ENCODE data around the gene MPP2. TPM values are rescaled to one million over a fixed set of nuclear protein-coding genes. Genes with fewer than 3 reads are reported as not detected.

Gene MPP2
- total and polyA plus RNA-seq, 2 donors (not counting 3 experiments of a cell fraction or from before 2014, with no cell fraction given): 1.4 to 1.6 TPM

DNA sequence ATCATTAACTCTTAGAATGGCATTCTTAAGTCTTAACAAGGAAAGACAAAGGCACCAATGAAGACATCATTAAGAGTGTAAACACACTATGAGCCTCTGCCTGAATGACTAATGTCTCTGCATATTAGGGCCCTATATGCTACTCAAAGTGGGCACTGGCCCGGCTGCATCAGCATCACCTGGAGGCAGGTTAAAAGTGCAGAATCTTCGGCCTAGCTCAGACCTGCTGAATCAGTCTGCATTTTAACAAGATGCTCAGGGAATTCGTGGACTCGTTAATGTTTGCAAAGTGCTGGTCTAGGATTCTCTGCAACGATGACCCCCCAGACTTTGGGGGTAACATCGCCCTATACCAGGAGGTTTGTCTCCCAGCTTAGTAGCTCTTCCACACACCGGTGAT lies 81.1 kb downstream of the MPP2 start:
- no peak for DNase-seq (ENCODE audit: low read depth, low spot score)
- no peak for TF ChIP-seq FOS (IDR thresholded peaks at IDR 0.05; ENCODE audit: borderline replicate concordance, insufficient read depth, low read length)
- no peak for TF ChIP-seq POLR2AphosphoS5 (IDR thresholded peaks at IDR 0.05; ENCODE audit: insufficient read depth, low read depth, low read length)
- TF ChIP-seq, protein P1, sequence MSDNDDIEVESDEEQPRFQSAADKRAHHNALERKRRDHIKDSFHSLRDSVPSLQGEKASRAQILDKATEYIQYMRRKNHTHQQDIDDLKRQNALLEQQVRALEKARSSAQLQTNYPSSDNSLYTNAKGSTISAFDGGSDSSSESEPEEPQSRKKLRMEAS (IDR thresholded peaks at IDR 0.05; ENCODE audit: insufficient read depth, insufficient read length): no peak
- TF ChIP-seq, protein P2, sequence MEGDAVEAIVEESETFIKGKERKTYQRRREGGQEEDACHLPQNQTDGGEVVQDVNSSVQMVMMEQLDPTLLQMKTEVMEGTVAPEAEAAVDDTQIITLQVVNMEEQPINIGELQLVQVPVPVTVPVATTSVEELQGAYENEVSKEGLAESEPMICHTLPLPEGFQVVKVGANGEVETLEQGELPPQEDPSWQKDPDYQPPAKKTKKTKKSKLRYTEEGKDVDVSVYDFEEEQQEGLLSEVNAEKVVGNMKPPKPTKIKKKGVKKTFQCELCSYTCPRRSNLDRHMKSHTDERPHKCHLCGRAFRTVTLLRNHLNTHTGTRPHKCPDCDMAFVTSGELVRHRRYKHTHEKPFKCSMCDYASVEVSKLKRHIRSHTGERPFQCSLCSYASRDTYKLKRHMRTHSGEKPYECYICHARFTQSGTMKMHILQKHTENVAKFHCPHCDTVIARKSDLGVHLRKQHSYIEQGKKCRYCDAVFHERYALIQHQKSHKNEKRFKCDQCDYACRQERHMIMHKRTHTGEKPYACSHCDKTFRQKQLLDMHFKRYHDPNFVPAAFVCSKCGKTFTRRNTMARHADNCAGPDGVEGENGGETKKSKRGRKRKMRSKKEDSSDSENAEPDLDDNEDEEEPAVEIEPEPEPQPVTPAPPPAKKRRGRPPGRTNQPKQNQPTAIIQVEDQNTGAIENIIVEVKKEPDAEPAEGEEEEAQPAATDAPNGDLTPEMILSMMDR (IDR thresholded peaks at IDR 0.05; ENCODE audit: extremely low read depth in 1 of 2, insufficient read depth in 1 of 2, low read depth in 1 of 2, low read length in 2 of 2): no peak
- intact Hi-C loops (cut with micrococcal nuclease) (no loop called here), dilution Hi-C loops (cut with MboI; ENCODE audit: extremely low pct_ligation_motif_present, low sequenced_read_pairs) (no loop called here)
- Histone ChIP-seq H3K4me2 (ENCODE audit: insufficient read depth, low read length) (no peak overlapping the region), H3K27ac (ENCODE audit: insufficient read depth, low read depth, low read length) (no peak overlapping the region), H3K9me1 (replicated peaks; ENCODE audit: control insufficient read depth, extremely low read depth, insufficient read depth, low read length) (no peaks in the 10 kb centered on the region), H3K79me2 (ENCODE audit: control insufficient read depth, insufficient read depth, low read length) (no peaks in the 10 kb centered on the region), H3K9me3 (replicated peaks; ENCODE audit: control insufficient read depth, insufficient read depth, low read length) (no peaks in the 10 kb centered on the region), H3K9ac (replicated peaks; ENCODE audit: extremely low read depth, insufficient read depth, low read length) (no peak overlapping the region), H2AFZ (ENCODE audit: low read depth, low read length) (no peak overlapping the region), H3K4me3 (replicated peaks in 1 of 3; ENCODE audit: insufficient read depth in 1 of 3, low read depth in 1 of 3, low read length in 3 of 3) (no peak overlapping the region), H3K4me1 (ENCODE audit: control insufficient read depth, extremely low read depth, insufficient read depth, low read length) (no peaks in the 10 kb centered on the region), H4K20me1 (replicated peaks; ENCODE audit: control insufficient read depth, extremely low read depth, insufficient read depth, low read length) (no peaks in the 10 kb centered on the region), H3K36me3 (ENCODE audit: control insufficient read depth in 2 of 2, extremely low read depth in 1 of 2, insufficient read depth in 2 of 2, low read length in 2 of 2) (peaks cover 2 to 5% of the 10 kb centered on the region in 2 experiments), H3K27me3 (ENCODE audit: control insufficient read depth in 2 of 2, insufficient read depth in 2 of 2, low read length in 2 of 2) (no peaks in the 10 kb centered on the region)
- peak; percentile 43 for FAIRE-seq
- ChIA-PET POLR2A (no interaction called here), CTCF (interaction anchor here (1.6 kb wide), 1 partner anchor 20 kb away, joined by 8 read pairs; no protein-coding TSS in a partner anchor)
- no TSS peak for BruUV-seq (replicated peaks)

DNA sequence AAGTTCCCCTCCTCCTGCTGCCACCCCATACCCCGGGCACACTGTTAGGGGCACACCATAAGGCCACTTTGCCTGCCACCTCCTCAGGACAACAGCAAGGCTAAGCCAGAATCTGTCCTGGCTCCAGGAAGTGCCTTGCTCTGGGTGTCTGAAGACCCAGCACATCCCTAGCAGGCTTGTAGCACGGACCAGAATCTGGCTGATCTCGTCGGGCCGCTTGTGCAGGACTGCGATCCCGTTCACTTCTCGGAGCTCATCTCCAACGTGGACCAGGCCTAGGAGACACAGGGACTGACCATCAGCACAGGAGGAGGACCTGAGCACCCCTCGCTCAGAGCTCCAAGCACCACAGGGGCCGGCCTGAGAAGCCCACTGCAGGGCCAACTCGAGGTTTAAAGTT lies 81.8 kb downstream of the MPP2 start:
- no peaks in the 10 kb centered on the region for H4K20me1 ChIP-seq (replicated peaks; ENCODE audit: control insufficient read depth, extremely low read depth, insufficient read depth, low read length)
- POLR2A ChIA-PET: no interaction called here

More for the DNA sequence above, 81.8 kb downstream of the MPP2 start:
- CTCF ChIA-PET: interaction anchor here (1.6 kb wide), 1 partner anchor 20 kb away, joined by 8 read pairs; no protein-coding TSS in a partner anchor
- no TSS peak for BruUV-seq (replicated peaks)
- FAIRE-seq (no peak), DNase-seq (ENCODE audit: low read depth, low spot score) (no peak)
- Histone ChIP-seq H2AFZ (ENCODE audit: low read depth, low read length) (no peak overlapping the region), H3K4me2 (ENCODE audit: insufficient read depth, low read length) (no peak overlapping the region), H3K9me3 (replicated peaks; ENCODE audit: control insufficient read depth, insufficient read depth, low read length) (no peaks in the 10 kb centered on the region), H3K4me1 (ENCODE audit: control insufficient read depth, extremely low read depth, insufficient read depth, low read length) (no peaks in the 10 kb centered on the region), H3K27me3 (ENCODE audit: control insufficient read depth in 2 of 2, insufficient read depth in 2 of 2, low read length in 2 of 2) (no peaks in the 10 kb centered on the region), H3K79me2 (ENCODE audit: control insufficient read depth, insufficient read depth, low read length) (no peaks in the 10 kb centered on the region), H3K9me1 (replicated peaks; ENCODE audit: control insufficient read depth, extremely low read depth, insufficient read depth, low read length) (no peaks in the 10 kb centered on the region), H3K27ac (ENCODE audit: insufficient read depth, low read depth, low read length) (no peak overlapping the region), H3K36me3 (ENCODE audit: control insufficient read depth in 2 of 2, extremely low read depth in 1 of 2, insufficient read depth in 2 of 2, low read length in 2 of 2) (peaks cover 2 to 5% of the 10 kb centered on the region in 2 experiments), H3K4me3 (replicated peaks in 1 of 3; ENCODE audit: insufficient read depth in 1 of 3, low read depth in 1 of 3, low read length in 3 of 3) (no peak overlapping the region), H3K9ac (replicated peaks; ENCODE audit: extremely low read depth, insufficient read depth, low read length) (no peak overlapping the region)
- intact Hi-C loops (cut with micrococcal nuclease): no loop called here
- TF ChIP-seq, protein P1 (IDR thresholded peaks at IDR 0.05; ENCODE audit: insufficient read depth, insufficient read length): no peak
- no peak for TF ChIP-seq GATA2 (IDR thresholded peaks at IDR 0.05; ENCODE audit: insufficient read depth, insufficient read length, low read depth, low read length)
- TF ChIP-seq, protein P2 (IDR thresholded peaks at IDR 0.05; ENCODE audit: extremely low read depth in 1 of 2, insufficient read depth in 1 of 2, low read depth in 1 of 2, low read length in 2 of 2): no peak
- no peak for TF ChIP-seq EZH2 (IDR thresholded peaks at IDR 0.05; ENCODE audit: borderline replicate concordance, low read depth, low read length, severe bottlenecking)
- no peak for TF ChIP-seq FOS (IDR thresholded peaks at IDR 0.05; ENCODE audit: borderline replicate concordance, insufficient read depth, low read length)
- TF ChIP-seq MYC (IDR thresholded peaks at IDR 0.05; ENCODE audit: low read depth, low read length): no peak
- dilution Hi-C loops (cut with MboI; ENCODE audit: extremely low pct_ligation_motif_present, low sequenced_read_pairs): no loop called here
